Heart left ventricle (tissue), 13 donors: ENCODE results near the gene HAO2.

Experiments used
- CTCF ChIP-seq, 12 donors: fragments of 200-600 bp; sonication (generic) in 4 of 12; IDR thresholded peaks; one replicate each; pipeline versions ENCODE4 v1.5.0 to v1.8.0; 2018 to 2022; ENCODE audit warnings: antibody characterized with exemption in 12 of 12, mild to moderate bottlenecking in 5 of 12
- POLR2A ChIP-seq, 2 donors: fragments of 450-650 bp; IDR thresholded peaks; one replicate each; pipeline ENCODE4 v1.6.1; 2017; ENCODE audit warnings: antibody characterized with exemption in 2 of 2, mild to moderate bottlenecking in 2 of 2, moderate library complexity in 2 of 2
- donor health status: ischemic (EF 13 %, LVEDD 7.1; RV severe dilation, severe dysfunction).
- donor health status: DM: no; HTN: yes; CAD: no.
- donor health status: DM: no; HTN: no; CAD: no.
- donor health status: ischemic (EF 25% LVEDD 6.9; RV normal size, moderate dysfunction).
- donor health status: ischemic (EF 25% LVEDD 5.7; RV mildly dilated, moderate dysfunction).
- donor health status: ischemic (EF 35%, LVEDD 5.7; RV mildly dilated, moderate dysfunction).
- donor health status: nonischemic (EF 11% LVEDD 7.7; RV severe dilation, severe dysfunction).
- donor health status: DM: yes; HTN: yes; CAD: no.
- donor health status: PGD.
- donor health status: ischemic (EF 29% LVEDD 5.4; RV normal size, mild dysfunction).
- donor health status: nonischemic (EF 23%, LVEDD 6.1; RV moderate dilation, normal function).

- TF ChIP-seq CTCF (IDR thresholded peaks at IDR 0.05) (no peak), POLR2A (IDR thresholded peaks at IDR 0.05) (no peak)
These were observed 21.9 kb downstream of the HAO2 start for GRCh38 chr1:119390526-119390925.
